ENCODE results near the gene HCN4. TPM values are rescaled to one million over a fixed set of nuclear protein-coding genes. Genes with fewer than 3 reads are reported as not detected.
A peak's percentile ranks its signal among the peaks of the same experiment; 100 is the strongest.

HCN4 gene
- total RNA-seq, 4 donors from 2014 or later = under 0.01 to 0.10 TPM; not detected in 2

DNA sequence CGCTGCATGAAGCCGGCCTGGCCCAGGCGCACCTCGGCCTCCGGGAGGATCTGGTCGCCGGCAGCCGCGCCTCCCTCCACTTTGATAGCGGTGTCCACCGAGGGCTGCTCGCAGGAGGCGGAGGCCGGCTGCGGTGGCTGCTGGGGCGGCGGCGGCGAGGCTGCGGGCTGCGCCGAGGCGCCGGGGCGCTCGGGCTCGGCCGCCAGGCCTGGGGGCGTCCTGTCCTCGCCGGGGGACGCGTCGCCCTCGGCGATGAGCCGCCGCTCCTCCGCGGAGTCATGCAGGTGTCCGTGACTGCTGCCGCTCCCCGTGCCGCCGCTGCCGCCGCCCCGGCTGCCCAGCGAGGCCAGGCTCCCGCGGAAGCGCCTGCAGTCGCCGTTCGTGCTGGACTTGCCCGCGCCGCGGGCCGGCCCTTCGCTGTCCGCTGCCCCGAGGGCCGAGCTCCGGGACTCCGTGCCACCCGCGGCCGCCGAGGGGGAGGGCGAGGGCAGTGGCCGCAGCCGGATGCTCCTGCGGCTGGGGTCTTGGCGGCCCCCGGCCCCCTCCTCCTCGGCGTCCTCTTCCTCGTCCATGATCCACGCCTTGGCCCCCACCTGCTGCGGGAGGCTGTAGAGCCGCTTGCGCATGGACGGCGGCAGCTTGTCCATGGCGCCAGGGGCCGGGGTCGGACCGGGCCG lies 996 bp downstream of the HCN4 start:
- DNase-seq = no peak
- H3K4me1 ChIP-seq = peaks cover 0 to 16% of the 10 kb centered on the region in 2 donors
- H3K27me3 ChIP-seq = peaks cover 12% of the 10 kb centered on the region
- H3K36me3 ChIP-seq = no peaks in the 10 kb centered on the region
- H3K9me3 ChIP-seq = no peaks in the 10 kb centered on the region
- TF ChIP-seq CTCF (IDR thresholded peaks at IDR 0.05) = no peak
- TF ChIP-seq POLR2A (IDR thresholded peaks at IDR 0.05) = no peak
- H3K4me3 ChIP-seq (replicated peaks in 1 of 3) = peak overlapping the region in 1 of 3 donors; percentile 28
- intact Hi-C loops (cut with DNase I) = no loop called here
- H3K27ac ChIP-seq = no peak overlapping the region
- 0% methylated on average over 2 of the region's 90 CpGs; no CpG with 5 or more reads in 1 of the 2 donors for WGBS, 2 donors

DNA sequence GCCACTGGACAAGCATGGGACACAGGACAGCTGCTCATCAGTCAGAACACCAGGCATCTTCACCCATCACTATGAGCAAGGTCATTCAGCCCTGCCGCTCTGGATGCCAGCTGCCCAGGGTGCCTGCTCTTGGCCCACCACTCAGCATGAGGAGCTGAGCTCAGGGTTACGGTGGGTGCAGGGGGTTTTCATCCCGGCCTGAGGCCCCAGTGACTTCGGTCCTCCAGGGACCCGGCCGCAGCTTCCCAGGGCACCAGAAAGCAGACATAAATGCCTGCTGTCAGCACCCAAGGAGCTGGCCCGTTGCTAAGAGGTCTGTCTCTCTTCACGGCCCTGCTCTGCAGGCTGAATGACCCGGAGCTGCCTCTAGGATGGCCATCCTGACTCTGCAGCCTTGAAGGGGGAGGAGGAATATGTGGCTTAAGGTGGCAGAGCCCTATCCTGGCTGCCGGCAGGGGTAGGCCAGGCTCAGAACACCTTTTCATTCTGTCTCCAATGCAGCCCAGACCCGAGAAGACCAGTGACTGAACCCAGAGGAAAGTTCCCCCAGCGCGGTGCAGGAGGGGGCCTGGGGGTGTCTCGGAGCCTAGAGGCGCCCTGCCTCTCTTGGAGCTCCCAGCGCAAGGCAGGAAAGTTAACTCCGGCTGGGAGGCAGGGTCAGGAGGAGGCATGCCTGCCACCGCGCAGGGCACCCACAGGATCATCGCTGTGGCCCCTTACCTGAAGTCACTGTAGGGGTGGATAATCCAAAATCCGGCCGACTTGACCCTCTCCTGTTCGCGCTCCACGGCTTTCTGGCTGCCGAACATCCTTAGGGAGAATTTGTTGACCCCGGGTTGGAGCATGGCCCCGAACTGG lies 1.8 kb downstream of the HCN4 start:
- H3K9me3 ChIP-seq = no peaks in the 10 kb centered on the region
- 24 to 44% methylated on average over 11 to 17 of the region's 28 CpGs for WGBS, 2 donors
- H3K27me3 ChIP-seq = peaks cover 12% of the 10 kb centered on the region
- H3K27ac ChIP-seq = no peak overlapping the region
- no peak for DNase-seq
- no peak for TF ChIP-seq POLR2A (IDR thresholded peaks at IDR 0.05)
- no peak for TF ChIP-seq CTCF (IDR thresholded peaks at IDR 0.05)
- no peak overlapping the region for H3K4me3 ChIP-seq (replicated peaks in 1 of 3)
- H3K36me3 ChIP-seq = no peaks in the 10 kb centered on the region
- intact Hi-C loops (cut with DNase I) = no loop called here
- H3K4me1 ChIP-seq = peaks cover 0 to 16% of the 10 kb centered on the region in 2 donors

- no peaks in the 10 kb centered on the region for H3K36me3 ChIP-seq
- peaks cover 0 to 13% of the 10 kb centered on the region in 2 donors for H3K4me1 ChIP-seq
- H3K27ac ChIP-seq = no peak overlapping the region
- intact Hi-C loops (cut with DNase I) = no loop called here
- peaks cover 7% of the 10 kb centered on the region for H3K27me3 ChIP-seq
- 88 to 91% methylated on average over 2 of the region's 3 CpGs for WGBS, 2 donors
- H3K9me3 ChIP-seq = no peaks in the 10 kb centered on the region
- TF ChIP-seq POLR2A (IDR thresholded peaks at IDR 0.05) = no peak
- no peak for TF ChIP-seq CTCF (IDR thresholded peaks at IDR 0.05)
- DNase-seq = no peak
- no peak overlapping the region for H3K4me3 ChIP-seq (replicated peaks in 1 of 3)
Measured at GRCh38 chr15:73364070-73364469, 4.7 kb downstream of the HCN4 start.

GRCh38 chr15:73362900-73363299 lies 5.9 kb downstream of the HCN4 start:
- DNase-seq = no peak
- intact Hi-C loops (cut with DNase I) = no loop called here
- Histone ChIP-seq H3K27me3 (peaks cover 7% of the 10 kb centered on the region), H3K9me3 (no peaks in the 10 kb centered on the region), H3K4me3 (replicated peaks in 1 of 3) (no peak overlapping the region), H3K36me3 (no peaks in the 10 kb centered on the region), H3K27ac (no peak overlapping the region), H3K4me1 (peaks cover 0 to 2% of the 10 kb centered on the region in 2 donors)
- 72 to 83% methylated on average over 4 to 5 of the region's 5 CpGs for WGBS, 2 donors
- TF ChIP-seq CTCF (IDR thresholded peaks at IDR 0.05) = no peak
- TF ChIP-seq POLR2A (IDR thresholded peaks at IDR 0.05) = no peak

DNA sequence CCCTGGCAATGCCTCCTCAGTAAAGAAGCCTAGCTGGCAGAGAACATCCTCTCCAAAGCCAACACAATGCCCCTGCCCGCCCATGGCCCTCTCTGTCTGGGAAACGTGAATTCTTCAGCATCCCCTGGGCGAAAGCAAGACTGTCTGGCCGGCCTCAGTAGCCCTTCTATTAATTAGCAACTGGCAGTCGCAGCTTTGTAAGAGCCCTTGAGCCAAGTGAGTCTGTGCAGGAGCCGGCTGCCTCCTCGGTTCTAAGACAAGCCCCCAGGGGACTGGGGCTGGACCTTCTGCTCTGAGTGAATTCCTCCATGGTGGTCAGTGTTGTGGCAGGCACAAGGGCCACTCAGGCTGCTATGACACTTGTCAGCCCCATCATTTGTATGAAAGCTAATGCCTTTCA lies 7.4 kb downstream of the HCN4 start:
- Histone ChIP-seq H3K27me3 (no peaks in the 10 kb centered on the region), H3K4me1 (no peaks in the 10 kb centered on the region), H3K36me3 (no peaks in the 10 kb centered on the region), H3K27ac (no peak overlapping the region), H3K9me3 (no peaks in the 10 kb centered on the region), H3K4me3 (replicated peaks in 1 of 3) (no peak overlapping the region)
- intact Hi-C loops (cut with DNase I) = no loop called here
- 33 to 34% methylated on average over 5 to 6 of the region's 7 CpGs for WGBS, 2 donors
- no peak for DNase-seq
- no peak for TF ChIP-seq CTCF (IDR thresholded peaks at IDR 0.05)

Data from thyroid gland (tissue), 4 donors.